IMR-90 (cell line): ENCODE measurements around the gene CFAP45. TPM values are rescaled to one million over a fixed set of nuclear protein-coding genes. Genes with fewer than 3 reads are reported as not detected.

Experiments used
- ATAC-seq: fragments of 200-7000 bp; cut with Tn5 transposase; 2 replicates; pipeline ENCODE4 v1.9.1; 2020; ENCODE audit warnings: low read depth, mild to moderate bottlenecking, moderate library complexity
- BruUV-seq: library from RNA; stranded (reverse); fragments of 400-500 nt; replicated peaks from 2 replicates; lab custom pipeline; 2021; lab: Mats Ljungman, UMichigan
- CTCF ChIA-PET: fragments of 300-600 bp; formaldehyde crosslinking; extraction: SDS; loops from one replicate; lab custom pipeline; 2021; ENCODE audit warnings: antibody characterized with exemption; lab: Yijun Ruan, JAX
- POLR2A ChIA-PET: fragments of 300-600 bp; sonication (Branson Sonifier 250); formaldehyde crosslinking; loops from one replicate; lab custom pipeline; 2022; ENCODE audit warnings: antibody characterized with exemption; ENCODE audit not compliant: unreplicated experiment; lab: Charles Lee
- DNase-seq: peaks from one replicate; pipeline ENCODE4 v3.0.0; 2013
- H2AFZ ChIP-seq: replicated peaks from 2 replicates; pipeline ENCODE3; 2013; ENCODE audit warnings: low read length, mild to moderate bottlenecking; ENCODE audit not compliant: poor library complexity
- H2AK5ac ChIP-seq: 2 replicates; pipeline ENCODE4 v1.6.1; 2013; ENCODE audit warnings: low read depth, low read length, inconsistent platforms
- H2AK9ac ChIP-seq: replicated peaks from 2 replicates; pipeline ENCODE3; 2013; ENCODE audit warnings: mild to moderate bottlenecking, low read depth, low read length, moderate library complexity; ENCODE audit not compliant: poor library complexity
- H2BK120ac ChIP-seq: 2 replicates; pipeline ENCODE4 v1.6.1; 2013; ENCODE audit warnings: low read depth, low read length, inconsistent platforms
- H2BK15ac ChIP-seq: 3 replicates; pipeline ENCODE4 v1.6.1; 2013; ENCODE audit warnings: low read depth, low read length, inconsistent platforms
- H2BK20ac ChIP-seq: 2 replicates; pipeline ENCODE4 v1.6.1; 2013; ENCODE audit warnings: low read depth, mild to moderate bottlenecking, inconsistent platforms, low read length, moderate library complexity
- H2BK5ac ChIP-seq: 2 replicates; pipeline ENCODE4 v1.6.1; 2013; ENCODE audit warnings: mild to moderate bottlenecking, low read depth, low read length, inconsistent platforms; ENCODE audit not compliant: poor library complexity, severe bottlenecking
- H3K14ac ChIP-seq: replicated peaks from 2 replicates; pipeline ENCODE4 v1.6.1; 2013; ENCODE audit warnings: low read depth, low read length, inconsistent platforms
- H3K18ac ChIP-seq: 2 replicates; pipeline ENCODE4 v1.6.1; 2013; ENCODE audit warnings: low read depth, low read length, control low read depth
- H3K23ac ChIP-seq: 2 replicates; pipeline ENCODE4 v1.6.1; 2013; ENCODE audit warnings: low read depth, low read length, inconsistent platforms
- H3K27ac ChIP-seq: 2 replicates; pipeline ENCODE4 v1.5.1; 2013; ENCODE audit warnings: mild to moderate bottlenecking, control low read depth, low read length; ENCODE audit not compliant: insufficient read depth
- H3K27me3 ChIP-seq: 2 replicates; pipeline ENCODE4 v1.6.1; 2013; ENCODE audit warnings: low read length; ENCODE audit not compliant: control insufficient read depth, insufficient read depth
- H3K36me3 ChIP-seq: 2 replicates; pipeline ENCODE4 v1.6.1; 2013; ENCODE audit warnings: low read length, mixed read lengths; ENCODE audit not compliant: control insufficient read depth, insufficient read depth
- H3K4ac ChIP-seq: 2 replicates; pipeline ENCODE4 v1.6.1; 2013; ENCODE audit warnings: low read depth, low read length, inconsistent platforms
- H3K4me1 ChIP-seq: 2 replicates; pipeline ENCODE4 v1.6.1; 2013; ENCODE audit warnings: low read length, mixed read lengths; ENCODE audit not compliant: control insufficient read depth, insufficient read depth
- H3K4me2 ChIP-seq: 2 replicates; pipeline ENCODE4 v1.6.1; 2013; ENCODE audit warnings: low read depth, mild to moderate bottlenecking, control low read depth, low read length, moderate library complexity
- H3K4me3 ChIP-seq: 2 replicates; pipeline ENCODE4 v1.5.1; 2013; ENCODE audit warnings: low read depth, mild to moderate bottlenecking, control low read depth, low read length, moderate library complexity; ENCODE audit not compliant: insufficient read depth
- H3K56ac ChIP-seq: 2 replicates; pipeline ENCODE4 v1.6.1; 2013; ENCODE audit warnings: low read length, inconsistent platforms; ENCODE audit not compliant: insufficient read depth; ENCODE audit errors: extremely low read depth
- H3K79me1 ChIP-seq, 2 experiments: 2 replicates each; pipeline ENCODE4 v1.6.1; 2013; ENCODE audit warnings: low read length in 2 of 2, inconsistent platforms in 1 of 2, low read depth in 1 of 2
- H3K9ac ChIP-seq: 2 replicates; pipeline ENCODE4 v1.6.1; 2013; ENCODE audit warnings: low read depth, low read length, control low read depth
- H3K9me1 ChIP-seq: 2 replicates; pipeline ENCODE4 v1.6.1; 2013; ENCODE audit warnings: low read length, inconsistent platforms; ENCODE audit not compliant: insufficient read depth
- H3K9me3 ChIP-seq: 2 replicates; pipeline ENCODE4 v1.6.1; 2013; ENCODE audit warnings: low read length; ENCODE audit not compliant: control insufficient read depth, insufficient read depth
- H4K20me1 ChIP-seq: 2 replicates; pipeline ENCODE4 v1.6.1; 2013; ENCODE audit warnings: low read length, inconsistent platforms; ENCODE audit not compliant: insufficient read depth
- H4K5ac ChIP-seq: 2 replicates; pipeline ENCODE4 v1.6.1; 2013; ENCODE audit warnings: mild to moderate bottlenecking, low read depth, low read length, control low read depth
- H4K8ac ChIP-seq, 2 experiments: 2 replicates each; pipeline ENCODE4 v1.6.1; 2013; ENCODE audit warnings: low read depth in 2 of 2, low read length in 2 of 2, control low read depth in 1 of 2, inconsistent platforms in 1 of 2
- H4K91ac ChIP-seq: 2 replicates; pipeline ENCODE4 v1.6.1; 2013; ENCODE audit warnings: low read depth, low read length, inconsistent platforms; ENCODE audit not compliant: insufficient read depth
- BHLHE40 ChIP-seq: fragments of 150-350 bp; IDR thresholded peaks from 2 replicates; pipeline ENCODE4 v1.6.1; 2016; ENCODE audit warnings: mild to moderate bottlenecking, low read depth, low read length
- CEBPB ChIP-seq: IDR thresholded peaks from 2 replicates; pipeline ENCODE4 v1.6.1; 2012; ENCODE audit warnings: low read depth, low read length, improper control_type of control experiment
- CHD1 ChIP-seq: IDR thresholded peaks from 2 replicates; pipeline ENCODE4 v1.6.1; 2012; ENCODE audit warnings: low read depth, low read length, improper control_type of control experiment
- CTCF ChIP-seq: conservative IDR thresholded peaks from 2 replicates; pipeline ENCODE4 v1.5.1; 2012; ENCODE audit warnings: mild to moderate bottlenecking, low read depth, low read length, improper control_type of control experiment
- ELK1 ChIP-seq: fragments of 150-350 bp; IDR thresholded peaks from 2 replicates; pipeline ENCODE4 v1.6.1; 2016; ENCODE audit warnings: low read depth, mild to moderate bottlenecking, low read length, moderate library complexity, borderline replicate concordance
- FOS ChIP-seq: fragments of 150-350 bp; IDR thresholded peaks from 2 replicates; pipeline ENCODE4 v1.6.1; 2016; ENCODE audit warnings: low read depth, low read length
- MAFK ChIP-seq: IDR thresholded peaks from 2 replicates; pipeline ENCODE4 v1.6.1; 2012; ENCODE audit warnings: low read depth, low read length, improper control_type of control experiment
- MAZ ChIP-seq: IDR thresholded peaks from 2 replicates; pipeline ENCODE4 v1.6.1; 2012; ENCODE audit warnings: low read depth, mild to moderate bottlenecking, low read length, improper control_type of control experiment, moderate library complexity, borderline replicate concordance
- MXI1 ChIP-seq: IDR thresholded peaks from 2 replicates; pipeline ENCODE4 v1.6.1; 2012; ENCODE audit warnings: low read depth, mild to moderate bottlenecking, low read length, moderate library complexity, borderline replicate concordance
- POLR2A ChIP-seq: IDR thresholded peaks from 2 replicates; pipeline ENCODE4 v1.6.1; 2012; ENCODE audit warnings: mild to moderate bottlenecking, low read depth, low read length
- RAD21 ChIP-seq: IDR thresholded peaks from 2 replicates; pipeline ENCODE4 v1.6.1; 2012; ENCODE audit warnings: low read length, improper control_type of control experiment
- RCOR1 ChIP-seq: IDR thresholded peaks from 2 replicates; pipeline ENCODE4 v1.6.1; 2012; ENCODE audit warnings: mild to moderate bottlenecking, low read length, improper control_type of control experiment; ENCODE audit not compliant: insufficient replicate concordance
- USF2 ChIP-seq: fragments of 150-350 bp; IDR thresholded peaks from 2 replicates; pipeline ENCODE4 v1.6.1; 2017; ENCODE audit warnings: mild to moderate bottlenecking, antibody characterized with exemption, low read length, low read depth
- WGBS, 2 experiments: methylation state at CpG; one replicate each; pipeline versions ENCODE4 v1.1.5 to v1.1.7; 2013; ENCODE audit warnings: missing lambda C conversion rate in 2 of 2; ENCODE audit not compliant: insufficient read length in 1 of 2; ENCODE audit errors: extremely low coverage in 2 of 2; 5-methylcytosine and 5-hydroxymethylcytosine counted together
- dilution Hi-C: fragments of 300-500 bp; cut with HindIII; formaldehyde crosslinking; loops from one replicate; pipeline ENCODE4 v1.14.3; 2018; ENCODE audit warnings: low sequenced_read_pairs; ENCODE audit not compliant: unreplicated experiment
- in situ Hi-C: fragments of 300-500 bp; cut with MboI; formaldehyde crosslinking; loops from 3 replicates; pipeline ENCODE4 v1.14.3; 2019; ENCODE audit warnings: low sequenced_read_pairs, inconsistent platforms, mixed read lengths
- intact Hi-C: fragments of 100-400 bp; cut with micrococcal nuclease; formaldehyde crosslinking; loops from 2 replicates; pipeline ENCODE4 v1.10.0; 2022
- polyA plus RNA-seq, 3 experiments: library from polyadenylated mRNA; depleted of rRNA; stranded (reverse); fragments of >200 nt; gene quantifications; 2 replicates each; pipeline ENCODE4 v1.2.3, GENCODE V29; 2012; ENCODE audit warnings: low replicate concordance in 1 of 3
- total RNA-seq: library from RNA; depleted of rRNA; stranded (reverse); fragments of >200 nt; gene quantifications from 2 replicates; pipeline ENCODE4 v1.2.3, GENCODE V29; 2012

Gene CFAP45
- total and polyA plus RNA-seq, 2 of the 4 experiments (the other 2 are of a cell fraction): 0.51 to 0.72 TPM

GRCh38 chr1:159900755-159901360 lies 893 bp upstream of the CFAP45 start:
- H2BK5ac ChIP-seq: no peak overlapping the region
- no TSS peak for BruUV-seq
- H3K9me3 ChIP-seq: no peaks in the 10 kb centered on the region
- H2BK20ac ChIP-seq: no peak overlapping the region
- H3K79me1 ChIP-seq: no peaks in the 10 kb centered on the region
- 0 out of 2 replicates have a peak, but pooled peaks cover 3% of the 10 kb centered on the region for H4K20me1 ChIP-seq
- H4K91ac ChIP-seq: no peak overlapping the region
- no peak overlapping the region for H3K18ac ChIP-seq
- in situ Hi-C loops: no loop called here
- intact Hi-C loops: no loop called here
- no peak overlapping the region for H3K14ac ChIP-seq
- H3K36me3 ChIP-seq: no peaks in the 10 kb centered on the region
- TF ChIP-seq USF2: no peak
- no peak for TF ChIP-seq MAFK
- no peak for TF ChIP-seq RCOR1
- TF ChIP-seq RAD21: no peak
- no peak for TF ChIP-seq CHD1
- TF ChIP-seq BHLHE40: no peak
- no peak for TF ChIP-seq CTCF
- TF ChIP-seq ELK1: no peak
- TF ChIP-seq POLR2A: no peak
- TF ChIP-seq FOS: no peak
- no peak for TF ChIP-seq CEBPB
- TF ChIP-seq MAZ: no peak
- no peak for TF ChIP-seq MXI1
- H3K9me1 ChIP-seq: no peaks in the 10 kb centered on the region
- peak overlapping the region; percentile 23 for H2AFZ ChIP-seq
- no peak overlapping the region for H3K4ac ChIP-seq
- ChIA-PET CTCF (interaction anchor here (1.0 kb wide), 1 partner anchor 10 kb away, joined by 4 read pairs; no protein-coding TSS in a partner anchor), POLR2A (no interaction called here)
- no peak overlapping the region for H3K4me2 ChIP-seq
- H3K23ac ChIP-seq: no peak overlapping the region; the same call in 1 of the 2 replicates
- no peaks in the 10 kb centered on the region for H3K27me3 ChIP-seq
- no CpG with 5 or more reads among the region's 2 CpGs for WGBS, 2 experiments
- no peak overlapping the region for H3K27ac ChIP-seq
- no peak overlapping the region for H3K4me3 ChIP-seq
- peaks cover 9% of the 10 kb centered on the region; the same call in 1 of the 2 replicates for H3K4me1 ChIP-seq
- H2BK120ac ChIP-seq: no peak overlapping the region
- no peak overlapping the region for H2AK9ac ChIP-seq
- no peak for ATAC-seq
- H3K56ac ChIP-seq: no peak overlapping the region
- no peak for DNase-seq
- H3K9ac ChIP-seq: no peak overlapping the region
- H2AK5ac ChIP-seq: no peak overlapping the region; the same call in 1 of the 2 replicates
- no peak overlapping the region for H2BK15ac ChIP-seq
- no peak overlapping the region for H4K5ac ChIP-seq
- no peak overlapping the region for H4K8ac ChIP-seq
- dilution Hi-C loops: no loop called here
